GM12878 (cell line): ENCODE data around the gene SMIM35. TPM values are rescaled to one million over a fixed set of nuclear protein-coding genes. Genes with fewer than 3 reads are reported as not detected.

ENCODE experiments used
- ATAC-seq: fragments of 200-7000 bp; cut with Tn5 transposase; 3 replicates; pipeline ENCODE4 v1.9.1; 2020; ENCODE audit warnings: mild to moderate bottlenecking, moderate library complexity
- BruUV-seq: library from RNA; stranded (reverse); fragments of 400-500 nt; replicated peaks from 2 replicates; lab custom pipeline; 2021; lab: Mats Ljungman, UMichigan
- CTCF ChIA-PET: fragments of 300-600 bp; sonication (Branson Sonifier 250); formaldehyde crosslinking; extraction: SDS; loops from one replicate; lab custom pipeline; 2021; ENCODE audit warnings: inconsistent platforms; lab: Yijun Ruan, JAX
- POLR2A ChIA-PET: fragments of 350-600 bp; formaldehyde crosslinking; extraction: SDS; loops from one replicate; lab custom pipeline; 2021; ENCODE audit warnings: inconsistent platforms; lab: Charles Lee
- RAD21 ChIA-PET: fragments of 300-600 bp; sonication (Branson Sonifier 250); formaldehyde crosslinking; loops from one replicate; lab custom pipeline; 2023; ENCODE audit warnings: antibody characterized with exemption; ENCODE audit not compliant: unreplicated experiment; lab: Charles Lee
- SMC1A ChIA-PET: fragments of 300-600 bp; sonication (Branson Sonifier 250); formaldehyde crosslinking; loops from one replicate; lab custom pipeline; 2023; ENCODE audit not compliant: unreplicated experiment, uncharacterized antibody; lab: Charles Lee
- DNase-seq: peaks from one replicate; pipeline ENCODE4 v3.0.0-alpha.2; 2011; ENCODE audit warnings: low read depth, low spot score
- FAIRE-seq: peaks from 3 replicates; lab custom pipeline; 2011; peaks lifted over from hg19 to GRCh38; lab: Jason Lieb, UNC
- H2AFZ ChIP-seq: 2 replicates; pipeline ENCODE4 v1.6.0; 2011; ENCODE audit warnings: low read depth, low read length, control low read depth; ENCODE audit not compliant: control insufficient read depth
- H3K27ac ChIP-seq: 2 replicates; pipeline ENCODE4 v1.5.1; 2011; ENCODE audit warnings: control low read depth; ENCODE audit not compliant: control insufficient read depth, insufficient read depth
- H3K27me3 ChIP-seq, 2 experiments: replicated peaks in 1 of 2; 2 replicates each; pipeline versions ENCODE4 v1.6.0 to v1.6.1; 2011; ENCODE audit warnings: low read length in 1 of 2; ENCODE audit not compliant: control insufficient read depth in 2 of 2, insufficient read depth in 2 of 2
- H3K36me3 ChIP-seq, 2 experiments: 2 replicates each; pipeline ENCODE4 v1.5.1; 2011; ENCODE audit warnings: low read length in 1 of 2; ENCODE audit not compliant: control insufficient read depth in 2 of 2, insufficient read depth in 2 of 2
- H3K4me1 ChIP-seq: 2 replicates; pipeline ENCODE4 v1.6.1; 2011; ENCODE audit warnings: mild to moderate bottlenecking, low read length, moderate library complexity, mixed read lengths; ENCODE audit not compliant: control insufficient read depth, insufficient read depth
- H3K4me2 ChIP-seq: 2 replicates; pipeline ENCODE4 v1.6.0; 2011; ENCODE audit warnings: control low read depth; ENCODE audit not compliant: control insufficient read depth, insufficient read depth
- H3K4me3 ChIP-seq: fragments of 200-600 bp; sonication (generic); 2 replicates; pipeline ENCODE4 v1.5.1; 2016
- H3K79me2 ChIP-seq: 2 replicates; pipeline ENCODE4 v1.6.0; 2011; ENCODE audit warnings: low read length; ENCODE audit not compliant: control insufficient read depth, insufficient read depth
- H3K9ac ChIP-seq: 2 replicates; pipeline ENCODE4 v1.8.0; 2011; ENCODE audit warnings: low read length, control low read depth, mixed read lengths; ENCODE audit not compliant: control insufficient read depth, insufficient read depth
- H3K9me3 ChIP-seq: replicated peaks from 3 replicates; pipeline ENCODE4 v1.5.1; 2011; ENCODE audit warnings: mild to moderate bottlenecking, low read length; ENCODE audit not compliant: control insufficient read depth, insufficient read depth
- H4K20me1 ChIP-seq: 2 replicates; pipeline ENCODE4 v1.6.0; 2011; ENCODE audit not compliant: control insufficient read depth, insufficient read depth
- ATF7 ChIP-seq: fragments of 450-650 bp; IDR thresholded peaks from 2 replicates; pipeline ENCODE4 v1.6.1; 2016; ENCODE audit warnings: low read depth, mild to moderate bottlenecking
- CHD4 ChIP-seq: fragments of 200-600 bp; sonication (generic); IDR thresholded peaks from 2 replicates; pipeline ENCODE4 v1.6.1; 2016; ENCODE audit warnings: mild to moderate bottlenecking
- DPF2 ChIP-seq: fragments of 450-650 bp; IDR thresholded peaks from 2 replicates; pipeline ENCODE4 v1.6.1; 2017; ENCODE audit warnings: mild to moderate bottlenecking
- GABPA ChIP-seq: IDR thresholded peaks from 2 replicates; pipeline ENCODE4 v1.6.1; 2014; ENCODE audit warnings: antibody characterized with exemption, low read depth, mild to moderate bottlenecking, inconsistent platforms
- MTA3 ChIP-seq: IDR thresholded peaks from 2 replicates; pipeline ENCODE4 v1.6.1; 2012; ENCODE audit warnings: low read length, inconsistent platforms, borderline replicate concordance
- MXI1 ChIP-seq: fragments of 150-350 bp; IDR thresholded peaks from 2 replicates; pipeline ENCODE4 v1.6.1; 2011; ENCODE audit warnings: low read depth, mild to moderate bottlenecking, inconsistent platforms, low read length, improper control_type of control experiment
- NKRF ChIP-seq: fragments of 450-650 bp; conservative IDR thresholded peaks from 2 replicates; pipeline ENCODE4 v1.6.1; 2017; ENCODE audit warnings: mild to moderate bottlenecking, moderate library complexity
- NR2C2 ChIP-seq: IDR thresholded peaks from 2 replicates; pipeline ENCODE4 v1.6.1; 2011; ENCODE audit warnings: borderline replicate concordance, low read depth; ENCODE audit not compliant: control insufficient read depth, insufficient read length
- POLR2A ChIP-seq: IDR thresholded peaks from 2 replicates; pipeline ENCODE4 v1.6.1; 2011; ENCODE audit warnings: low read depth, mild to moderate bottlenecking, low read length
- POLR2AphosphoS5 ChIP-seq: IDR thresholded peaks from 2 replicates; pipeline ENCODE4 v1.6.1; 2011; ENCODE audit warnings: mild to moderate bottlenecking, low read length, inconsistent platforms
- ZNF384 ChIP-seq: IDR thresholded peaks from 2 replicates; pipeline ENCODE4 v1.6.1; 2012; ENCODE audit warnings: low read depth, mild to moderate bottlenecking, low read length, improper control_type of control experiment, borderline replicate concordance
- WGBS: methylation state at CpG from one replicate; pipeline ENCODE4 v1.1.6; 2016; ENCODE audit warnings: low lambda C conversion rate; ENCODE audit not compliant: insufficient replicate concordance, insufficient coverage; ENCODE audit errors: missing lambda C conversion rate; 5-methylcytosine and 5-hydroxymethylcytosine counted together
- in situ Hi-C: fragments of 300-500 bp; cut with MboI; formaldehyde crosslinking; loops from 9 replicates; pipeline ENCODE4 v1.14.3; 2018; ENCODE audit warnings: mixed read lengths
- intact Hi-C: fragments of 100-400 bp; cut with micrococcal nuclease; formaldehyde crosslinking; loops from one replicate; pipeline ENCODE4 v1.14.2; 2022; ENCODE audit not compliant: unreplicated experiment
- polyA plus RNA-seq, 11 experiments: library from polyadenylated mRNA; depleted of rRNA in 4 of 11; unstranded in 6 of 11; stranded (reverse) in 5 of 11; fragments of >200 nt; fragmentation: Nextera tagmentation in 4 of 11; fragmentation: Illumina TruSeq in 1 of 11; extraction: Ambion mirVana in 4 of 11; extraction: Trizol in 1 of 11; gene quantifications; 1 replicate in 1 of 11; 2 replicates in 10 of 11; pipeline versions ENCODE4 v1.2.1 to v1.2.3, GENCODE V29; 2011 to 2016; ENCODE audit warnings: inconsistent platforms in 2 of 11, missing spikeins in 2 of 11, low read depth in 1 of 11
- total RNA-seq, 4 experiments: library from RNA; depleted of rRNA in 3 of 4; stranded (reverse); fragments of >200 nt in 3 of 4; fragmentation: Illumina TruSeq in 1 of 4; extraction: Trizol in 1 of 4; gene quantifications; 2 replicates each; pipeline versions ENCODE4 v1.2.1 to v1.2.3, GENCODE V29; 2013 to 2021

Gene SMIM35
- total and polyA plus RNA-seq, 10 of the 15 experiments (the other 5 are each of a cell fraction or from before 2014, with no cell fraction given) = 0.02 to 1.1 (median 0.05) TPM; not detected in 5

- no peak for ATAC-seq
Measured at GRCh38 chr11:118000850-118001228, 85.9 kb downstream of the SMIM35 start.

More at GRCh38 chr11:118000850-118001228, 85.9 kb downstream of the SMIM35 start:
- Histone ChIP-seq H3K27ac (no peak overlapping the region), H3K4me3 (no peak overlapping the region), H3K9ac (no peak overlapping the region), H3K79me2 (no peaks in the 10 kb centered on the region), H3K36me3 (peaks cover 14 to 18% of the 10 kb centered on the region in 2 experiments)
- no peak for TF ChIP-seq NR2C2
- TF ChIP-seq POLR2AphosphoS5 = no peak
- TF ChIP-seq NKRF = no peak
- TF ChIP-seq MTA3 = no peak
- no peak for TF ChIP-seq GABPA
- no peak for TF ChIP-seq POLR2A
- no peak for TF ChIP-seq ZNF384
- no peak for TF ChIP-seq ATF7
- no peak for TF ChIP-seq DPF2
- TF ChIP-seq MXI1 = no peak
- TF ChIP-seq CHD4 = no peak
- TF ChIP-seq, all 136 proteins: peak for 0
- CTCF ChIA-PET = interaction anchor here (0.7 to 8.0 kb wide), 11 partner anchors 9 to 178 kb away, joined by 3 to 49 read pairs (median 4); partner anchors contain the start of gene IL10RA
- in situ Hi-C loops (no loop called here), intact Hi-C loops (no loop called here)
- BruUV-seq = no TSS peak
- no peak overlapping the region for H3K4me2 ChIP-seq
- DNase-seq (no peak), FAIRE-seq (no peak)
- POLR2A ChIA-PET = interaction anchor here (1.2 to 9.7 kb wide), 2 partner anchors 10 to 13 kb away, joined by 3 to 110 read pairs; partner anchors contain the start of gene IL10RA
- WGBS = 100% methylated on average over 1 of the region's 1 CpG
- H3K9me3 ChIP-seq = peaks cover 2% of the 10 kb centered on the region; the same call in 2 of the 3 replicates
- SMC1A ChIA-PET = interaction anchor here (1.2 to 19.0 kb wide), 8 partner anchors 4 to 49 kb away, joined by 4 to 280 read pairs (median 6); partner anchors contain the start of gene IL10RA
- no peak overlapping the region for H2AFZ ChIP-seq
- RAD21 ChIA-PET = interaction anchor here (0.8 to 2.8 kb wide), 6 partner anchors 11 to 52 kb away, joined by 3 to 16 read pairs (median 4); partner anchors contain the start of gene IL10RA
- no peaks in the 10 kb centered on the region for H4K20me1 ChIP-seq
- H3K27me3 ChIP-seq = no peaks in the 10 kb centered on the region
- peaks cover 63% of the 10 kb centered on the region for H3K4me1 ChIP-seq
